IPS-18a (cell line): ENCODE results near the gene AR.

Experiments
- H3K27ac ChIP-seq: one replicate; pipeline ENCODE4 v1.5.1; 2013; ENCODE audit warnings: low read length
- H3K27me3 ChIP-seq: one replicate; pipeline ENCODE4 v1.6.1; 2013; ENCODE audit warnings: mild to moderate bottlenecking, low read length; ENCODE audit not compliant: control insufficient read depth, insufficient read depth
- H3K36me3 ChIP-seq: one replicate; pipeline ENCODE4 v1.6.1; 2013; ENCODE audit warnings: low read depth, low read length; ENCODE audit not compliant: control insufficient read depth
- H3K4me1 ChIP-seq: one replicate; pipeline ENCODE4 v1.6.1; 2013; ENCODE audit warnings: low read depth, low read length; ENCODE audit not compliant: control insufficient read depth
- H3K4me3 ChIP-seq: one replicate; pipeline ENCODE4 v1.5.1; 2013; ENCODE audit warnings: low read length
- H3K9ac ChIP-seq: one replicate; pipeline ENCODE4 v1.6.1; 2013; ENCODE audit warnings: mild to moderate bottlenecking, low read length, moderate library complexity
- H3K9me3 ChIP-seq: one replicate; pipeline ENCODE4 v1.6.1; 2013; ENCODE audit warnings: low read depth, low read length; ENCODE audit not compliant: control insufficient read depth

The AR gene

GRCh38 chrX:67544281-67545035 is 637 bp downstream of the AR start:
- peak overlapping the region; percentile 64 for H3K4me3 ChIP-seq
- H3K9ac ChIP-seq = peak overlapping the region; percentile 20
- peaks cover 3% of the 10 kb centered on the region for H3K4me1 ChIP-seq
- peaks cover 26% of the 10 kb centered on the region for H3K27me3 ChIP-seq
- no peaks in the 10 kb centered on the region for H3K36me3 ChIP-seq
- peaks cover 6% of the 10 kb centered on the region for H3K9me3 ChIP-seq
- H3K27ac ChIP-seq = no peak overlapping the region

- Histone ChIP-seq H3K9me3 (peaks cover 9% of the 10 kb centered on the region), H3K9ac (peak overlapping the region; percentile 20), H3K27me3 (peaks cover 26% of the 10 kb centered on the region), H3K4me1 (peaks cover 10% of the 10 kb centered on the region), H3K4me3 (peak overlapping the region; percentile 64), H3K36me3 (no peaks in the 10 kb centered on the region), H3K27ac (no peak overlapping the region)
These were observed 1.4 kb downstream of the AR start for GRCh38 chrX:67545036-67545821.

- no peaks in the 10 kb centered on the region for H3K36me3 ChIP-seq
- peaks cover 10% of the 10 kb centered on the region for H3K9me3 ChIP-seq
- H3K4me3 ChIP-seq = peak overlapping the region; percentile 64
- H3K9ac ChIP-seq = peak overlapping the region; percentile 20
- H3K27ac ChIP-seq = no peak overlapping the region
- peaks cover 26% of the 10 kb centered on the region for H3K27me3 ChIP-seq
- peaks cover 15% of the 10 kb centered on the region for H3K4me1 ChIP-seq
These were observed 2.2 kb downstream of the AR start for GRCh38 chrX:67545893-67546495.

GRCh38 chrX:67546496-67547423 is 2.9 kb downstream of the AR start:
- H3K9ac ChIP-seq = peak overlapping the region; percentile 9
- H3K4me1 ChIP-seq = peaks cover 16% of the 10 kb centered on the region
- peak overlapping the region; percentile 63 for H3K4me3 ChIP-seq
- no peaks in the 10 kb centered on the region for H3K36me3 ChIP-seq
- peaks cover 12% of the 10 kb centered on the region for H3K9me3 ChIP-seq
- H3K27me3 ChIP-seq = peaks cover 26% of the 10 kb centered on the region
- no peak overlapping the region for H3K27ac ChIP-seq

- no peak overlapping the region for H3K4me3 ChIP-seq
- no peaks in the 10 kb centered on the region for H3K27me3 ChIP-seq
- peaks cover 3% of the 10 kb centered on the region for H3K4me1 ChIP-seq
- H3K9me3 ChIP-seq = peaks cover 20% of the 10 kb centered on the region
- H3K36me3 ChIP-seq = no peaks in the 10 kb centered on the region
- no peak overlapping the region for H3K9ac ChIP-seq
- no peak overlapping the region for H3K27ac ChIP-seq
These were observed 11.9 kb downstream of the AR start for GRCh38 chrX:67555578-67556203.

- Histone ChIP-seq H3K9me3 (peaks cover 10% of the 10 kb centered on the region), H3K4me3 (no peak overlapping the region), H3K9ac (no peak overlapping the region), H3K4me1 (no peaks in the 10 kb centered on the region), H3K27me3 (no peaks in the 10 kb centered on the region), H3K36me3 (no peaks in the 10 kb centered on the region), H3K27ac (no peak overlapping the region)
These were observed 14.4 kb downstream of the AR start for GRCh38 chrX:67558267-67558666.

GRCh38 chrX:67563469-67564448 is 19.9 kb downstream of the AR start:
- H3K36me3 ChIP-seq = no peaks in the 10 kb centered on the region
- peaks cover 12% of the 10 kb centered on the region for H3K9me3 ChIP-seq
- no peak overlapping the region for H3K4me3 ChIP-seq
- no peak overlapping the region for H3K9ac ChIP-seq
- no peak overlapping the region for H3K27ac ChIP-seq
- no peaks in the 10 kb centered on the region for H3K27me3 ChIP-seq
- peaks cover 3% of the 10 kb centered on the region for H3K4me1 ChIP-seq

GRCh38 chrX:67564475-67564874 is 20.7 kb downstream of the AR start:
- Histone ChIP-seq H3K27ac (no peak overlapping the region), H3K36me3 (no peaks in the 10 kb centered on the region), H3K9me3 (peaks cover 14% of the 10 kb centered on the region)

GRCh38 chrX:67568769-67569168 is 24.9 kb downstream of the AR start:
- no peak overlapping the region for H3K4me3 ChIP-seq
- H3K27ac ChIP-seq = no peak overlapping the region
- H3K9ac ChIP-seq = no peak overlapping the region
- H3K27me3 ChIP-seq = no peaks in the 10 kb centered on the region
- H3K36me3 ChIP-seq = no peaks in the 10 kb centered on the region
- peaks cover 17% of the 10 kb centered on the region for H3K9me3 ChIP-seq
- no peaks in the 10 kb centered on the region for H3K4me1 ChIP-seq

More at GRCh38 chrX:67564475-67564874, 20.7 kb downstream of the AR start:
- H3K9ac ChIP-seq = no peak overlapping the region
- no peak overlapping the region for H3K4me3 ChIP-seq
- peaks cover 3% of the 10 kb centered on the region for H3K4me1 ChIP-seq
- H3K27me3 ChIP-seq = no peaks in the 10 kb centered on the region

- peaks cover 17% of the 10 kb centered on the region for H3K9me3 ChIP-seq
- no peak overlapping the region for H3K27ac ChIP-seq
- no peaks in the 10 kb centered on the region for H3K27me3 ChIP-seq
- H3K36me3 ChIP-seq = no peaks in the 10 kb centered on the region
- H3K4me3 ChIP-seq = no peak overlapping the region
- H3K4me1 ChIP-seq = no peaks in the 10 kb centered on the region
- H3K9ac ChIP-seq = no peak overlapping the region
These were observed 27.0 kb downstream of the AR start for GRCh38 chrX:67570839-67571238.
